Smooth muscle cell (in vitro differentiated cells): ENCODE data around the gene MGME1. TPM values are rescaled to one million over a fixed set of nuclear protein-coding genes. Genes with fewer than 3 reads are reported as not detected.

ENCODE experiments used
- DNase-seq: peaks from one replicate; lab custom pipeline; 2025; ENCODE audit not compliant: unreplicated experiment; lab: John Stamatoyannopoulos, UW
- H2AFZ ChIP-seq: fragments of 200-600 bp; sonication (generic); 2 replicates; pipeline ENCODE4 v1.6.0; 2016; ENCODE audit warnings: antibody characterized with exemption, low read depth, mild to moderate bottlenecking
- H3F3A ChIP-seq: fragments of 200-600 bp; sonication (generic); 2 replicates; pipeline ENCODE4 v1.6.0; 2017; ENCODE audit warnings: antibody characterized with exemption, low read depth
- H3K27ac ChIP-seq: fragments of 200-600 bp; sonication (generic); 2 replicates; pipeline ENCODE4 v1.5.1; 2016; ENCODE audit warnings: low read depth, mild to moderate bottlenecking
- H3K27me3 ChIP-seq: fragments of 200-600 bp; sonication (generic); 2 replicates; pipeline ENCODE4 v1.6.1; 2016; ENCODE audit warnings: low read depth, mild to moderate bottlenecking
- H3K36me3 ChIP-seq: fragments of 200-600 bp; sonication (generic); 2 replicates; pipeline ENCODE4 v1.5.1; 2016; ENCODE audit warnings: low read depth
- H3K4me1 ChIP-seq: fragments of 200-600 bp; sonication (generic); 2 replicates; pipeline ENCODE4 v1.5.1; 2016; ENCODE audit warnings: low read depth
- H3K4me2 ChIP-seq: fragments of 200-600 bp; sonication (generic); 2 replicates; pipeline ENCODE4 v1.6.0; 2016; ENCODE audit warnings: mild to moderate bottlenecking
- H3K4me3 ChIP-seq: fragments of 200-600 bp; sonication (generic); 2 replicates; pipeline ENCODE4 v1.5.1; 2016; ENCODE audit warnings: mild to moderate bottlenecking
- H3K79me2 ChIP-seq: fragments of 200-600 bp; sonication (generic); 2 replicates; pipeline ENCODE4 v1.6.0; 2016; ENCODE audit warnings: low read depth, mild to moderate bottlenecking
- H3K9ac ChIP-seq: fragments of 200-600 bp; sonication (generic); 2 replicates; pipeline ENCODE4 v1.6.0; 2016; ENCODE audit warnings: low read depth
- H3K9me3 ChIP-seq: fragments of 200-600 bp; sonication (generic); replicated peaks from 2 replicates; pipeline ENCODE4 v1.5.1; 2016; ENCODE audit warnings: low read depth
- H4K20me1 ChIP-seq: fragments of 200-600 bp; sonication (generic); 2 replicates; pipeline ENCODE4 v1.6.0; 2016; ENCODE audit warnings: low read depth
- CTCF ChIP-seq: fragments of 200-600 bp; sonication (generic); IDR thresholded peaks from 2 replicates; pipeline ENCODE4 v1.5.1; 2017; ENCODE audit warnings: borderline replicate concordance, mild to moderate bottlenecking, antibody characterized with exemption; ENCODE audit not compliant: insufficient read depth, poor library complexity, severe bottlenecking
- WGBS: methylation state at CpG from one replicate; pipeline ENCODE4 v1.1.7; 2016; ENCODE audit warnings: low lambda C conversion rate; 5-methylcytosine and 5-hydroxymethylcytosine counted together
- polyA plus RNA-seq: library from polyadenylated mRNA; unstranded; fragments of >200 nt; fragmentation: Nextera tagmentation; extraction: Ambion mirVana; gene quantifications from 2 replicates; pipeline ENCODE4 v1.2.1, GENCODE V29; 2016
- total RNA-seq: library from RNA; depleted of rRNA; stranded (reverse); fragments of >200 nt; gene quantifications from 2 replicates; pipeline ENCODE4 v1.2.3, GENCODE V29; 2014

The MGME1 gene
- total and polyA plus RNA-seq, 2 experiments from 2014 or later = 15.7 to 16.0 TPM

GRCh38 chr20:17941826-17942196 is 27.0 kb upstream of the MGME1 start:
- Histone ChIP-seq H2AFZ (no peak overlapping the region), H3K36me3 (peaks cover 17% of the 10 kb centered on the region), H3K27ac (no peak overlapping the region), H3K79me2 (no peaks in the 10 kb centered on the region), H4K20me1 (peaks cover 23% of the 10 kb centered on the region), H3K4me2 (no peak overlapping the region), H3F3A (peaks cover 32% of the 10 kb centered on the region), H3K27me3 (no peaks in the 10 kb centered on the region), H3K9me3 (no peaks in the 10 kb centered on the region), H3K4me3 (no peak overlapping the region), H3K9ac (no peak overlapping the region), H3K4me1 (peaks cover 8% of the 10 kb centered on the region)
- 96% methylated on average over 3 of the region's 3 CpGs for whole genome bisulfite sequencing
- no peak for DNase-seq
- TF ChIP-seq CTCF = no peak

- no peaks in the 10 kb centered on the region for H3K79me2 ChIP-seq
- peaks cover 33% of the 10 kb centered on the region for H4K20me1 ChIP-seq
- no peak overlapping the region for H3K27ac ChIP-seq
- no peaks in the 10 kb centered on the region for H3K9me3 ChIP-seq
- H3K4me1 ChIP-seq = peaks cover 6% of the 10 kb centered on the region
- 59% methylated on average over 3 of the region's 3 CpGs for WGBS
- H3F3A ChIP-seq = peaks cover 38% of the 10 kb centered on the region
- H3K27me3 ChIP-seq = no peaks in the 10 kb centered on the region
- no peak overlapping the region for H3K9ac ChIP-seq
- DNase-seq = no peak
- H3K4me3 ChIP-seq = no peak overlapping the region
- peaks cover 31% of the 10 kb centered on the region for H3K36me3 ChIP-seq
- no peak overlapping the region for H2AFZ ChIP-seq
- no peak overlapping the region for H3K4me2 ChIP-seq
- TF ChIP-seq CTCF = no peak
These were observed 25.5 kb upstream of the MGME1 start for GRCh38 chr20:17943343-17943742.

GRCh38 chr20:17944854-17945474 is 23.9 kb upstream of the MGME1 start:
- H3K9me3 ChIP-seq = no peaks in the 10 kb centered on the region
- H3K4me1 ChIP-seq = no peaks in the 10 kb centered on the region
- WGBS = 96% methylated on average over 4 of the region's 4 CpGs
- peaks cover 48% of the 10 kb centered on the region for H4K20me1 ChIP-seq
- H3K27ac ChIP-seq = no peak overlapping the region
- H3F3A ChIP-seq = peaks cover 29% of the 10 kb centered on the region
- no peak overlapping the region for H3K9ac ChIP-seq
- H2AFZ ChIP-seq = no peak overlapping the region
- peaks cover 46% of the 10 kb centered on the region for H3K36me3 ChIP-seq
- TF ChIP-seq CTCF = no peak
- DNase-seq = no peak
- no peaks in the 10 kb centered on the region for H3K79me2 ChIP-seq
- H3K4me2 ChIP-seq = no peak overlapping the region
- H3K4me3 ChIP-seq = no peak overlapping the region
- no peaks in the 10 kb centered on the region for H3K27me3 ChIP-seq

- Histone ChIP-seq H3K4me2 (no peak overlapping the region), H3K36me3 (peaks cover 56% of the 10 kb centered on the region), H3K27me3 (no peaks in the 10 kb centered on the region), H2AFZ (no peak overlapping the region), H3K4me3 (no peak overlapping the region), H3F3A (peaks cover 31% of the 10 kb centered on the region), H3K4me1 (no peaks in the 10 kb centered on the region), H3K27ac (no peak overlapping the region), H3K79me2 (peaks cover 11% of the 10 kb centered on the region), H3K9ac (no peak overlapping the region), H4K20me1 (peaks cover 59% of the 10 kb centered on the region), H3K9me3 (no peaks in the 10 kb centered on the region)
- WGBS = 100% methylated on average over 5 of the region's 5 CpGs
- TF ChIP-seq CTCF = no peak
- DNase-seq = no peak
These were observed 22.8 kb upstream of the MGME1 start for GRCh38 chr20:17946040-17946439.
